Parathyroid adenoma (tissue), 2 donors: Measurements from ENCODE around the gene PACS1.

Experiments used
- H2AFZ ChIP-seq: fragments of 300-600 bp; sonication (generic); one replicate; pipeline ENCODE4 v1.7.0; 2017; ENCODE audit warnings: antibody characterized with exemption, mild to moderate bottlenecking
- H3K27ac ChIP-seq: fragments of 300-600 bp; sonication (generic); one replicate; pipeline ENCODE4 v1.7.0; 2017
- H3K27me3 ChIP-seq: fragments of 300-600 bp; sonication (generic); one replicate; pipeline ENCODE4 v1.7.0; 2017; ENCODE audit warnings: low read length; ENCODE audit not compliant: control insufficient read depth, insufficient read depth
- H3K36me3 ChIP-seq: fragments of 300-600 bp; sonication (generic); one replicate; pipeline ENCODE4 v1.7.0; 2017; ENCODE audit warnings: low read length; ENCODE audit not compliant: control insufficient read depth, insufficient read depth
- H3K4me1 ChIP-seq: fragments of 300-600 bp; sonication (generic); one replicate; pipeline ENCODE4 v1.7.0; 2017; ENCODE audit warnings: control low read depth
- H3K4me2 ChIP-seq: fragments of 300-600 bp; sonication (generic); one replicate; pipeline ENCODE4 v1.7.0; 2017; ENCODE audit warnings: low read length
- H3K4me3 ChIP-seq: fragments of 300-600 bp; sonication (generic); one replicate; pipeline ENCODE4 v1.7.0; 2017; ENCODE audit warnings: low read depth, low read length
- H3K79me2 ChIP-seq: fragments of 300-600 bp; sonication (generic); one replicate; pipeline ENCODE4 v1.7.0; 2017; ENCODE audit warnings: control low read depth
- H3K9ac ChIP-seq: fragments of 300-600 bp; sonication (generic); one replicate; pipeline ENCODE4 v1.7.0; 2017; ENCODE audit warnings: mild to moderate bottlenecking
- H3K9me3 ChIP-seq: fragments of 300-600 bp; sonication (generic); one replicate; pipeline ENCODE4 v1.7.0; 2017; ENCODE audit warnings: low read length; ENCODE audit not compliant: control insufficient read depth
- TF ChIP-seq, protein P1 (sequence below): fragments of 300-600 bp; sonication (generic); IDR thresholded peaks from one replicate; pipeline ENCODE4 v1.7.0; 2017; ENCODE audit warnings: antibody characterized with exemption, mild to moderate bottlenecking
- donor health status: primary hyperparathyroidism.

The PACS1 gene

DNA sequence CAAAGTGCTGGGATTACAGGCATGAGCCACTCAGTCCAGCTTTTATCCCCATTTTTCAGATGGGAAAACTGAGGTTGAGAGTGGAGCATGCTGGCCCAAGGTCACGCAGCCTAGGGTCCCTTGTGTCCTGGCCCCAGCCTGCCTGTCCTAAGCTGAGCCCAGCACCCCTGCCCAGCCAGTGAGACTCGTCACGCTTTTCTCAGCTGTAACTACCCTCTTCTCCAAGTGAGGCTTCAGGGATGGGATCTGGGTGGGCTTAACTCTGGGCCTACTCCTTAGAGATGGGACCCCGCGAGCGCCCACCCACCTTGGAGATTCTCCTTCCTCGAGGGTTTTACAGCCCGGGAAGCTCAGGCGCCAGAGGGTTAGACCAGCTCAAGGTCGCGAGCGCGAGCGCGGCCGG lies 221.2 kb downstream of the PACS1 start:
- TF ChIP-seq, protein P1, sequence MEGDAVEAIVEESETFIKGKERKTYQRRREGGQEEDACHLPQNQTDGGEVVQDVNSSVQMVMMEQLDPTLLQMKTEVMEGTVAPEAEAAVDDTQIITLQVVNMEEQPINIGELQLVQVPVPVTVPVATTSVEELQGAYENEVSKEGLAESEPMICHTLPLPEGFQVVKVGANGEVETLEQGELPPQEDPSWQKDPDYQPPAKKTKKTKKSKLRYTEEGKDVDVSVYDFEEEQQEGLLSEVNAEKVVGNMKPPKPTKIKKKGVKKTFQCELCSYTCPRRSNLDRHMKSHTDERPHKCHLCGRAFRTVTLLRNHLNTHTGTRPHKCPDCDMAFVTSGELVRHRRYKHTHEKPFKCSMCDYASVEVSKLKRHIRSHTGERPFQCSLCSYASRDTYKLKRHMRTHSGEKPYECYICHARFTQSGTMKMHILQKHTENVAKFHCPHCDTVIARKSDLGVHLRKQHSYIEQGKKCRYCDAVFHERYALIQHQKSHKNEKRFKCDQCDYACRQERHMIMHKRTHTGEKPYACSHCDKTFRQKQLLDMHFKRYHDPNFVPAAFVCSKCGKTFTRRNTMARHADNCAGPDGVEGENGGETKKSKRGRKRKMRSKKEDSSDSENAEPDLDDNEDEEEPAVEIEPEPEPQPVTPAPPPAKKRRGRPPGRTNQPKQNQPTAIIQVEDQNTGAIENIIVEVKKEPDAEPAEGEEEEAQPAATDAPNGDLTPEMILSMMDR = no peak
- Histone ChIP-seq H2AFZ (peak overlapping the region; percentile 46), H3K36me3 (no peaks in the 10 kb centered on the region), H3K4me2 (no peak overlapping the region), H3K4me1 (no peaks in the 10 kb centered on the region), H3K79me2 (no peaks in the 10 kb centered on the region), H3K27ac (no peak overlapping the region), H3K27me3 (no peaks in the 10 kb centered on the region), H3K9me3 (no peaks in the 10 kb centered on the region), H3K4me3 (no peak overlapping the region), H3K9ac (no peak overlapping the region)

DNA sequence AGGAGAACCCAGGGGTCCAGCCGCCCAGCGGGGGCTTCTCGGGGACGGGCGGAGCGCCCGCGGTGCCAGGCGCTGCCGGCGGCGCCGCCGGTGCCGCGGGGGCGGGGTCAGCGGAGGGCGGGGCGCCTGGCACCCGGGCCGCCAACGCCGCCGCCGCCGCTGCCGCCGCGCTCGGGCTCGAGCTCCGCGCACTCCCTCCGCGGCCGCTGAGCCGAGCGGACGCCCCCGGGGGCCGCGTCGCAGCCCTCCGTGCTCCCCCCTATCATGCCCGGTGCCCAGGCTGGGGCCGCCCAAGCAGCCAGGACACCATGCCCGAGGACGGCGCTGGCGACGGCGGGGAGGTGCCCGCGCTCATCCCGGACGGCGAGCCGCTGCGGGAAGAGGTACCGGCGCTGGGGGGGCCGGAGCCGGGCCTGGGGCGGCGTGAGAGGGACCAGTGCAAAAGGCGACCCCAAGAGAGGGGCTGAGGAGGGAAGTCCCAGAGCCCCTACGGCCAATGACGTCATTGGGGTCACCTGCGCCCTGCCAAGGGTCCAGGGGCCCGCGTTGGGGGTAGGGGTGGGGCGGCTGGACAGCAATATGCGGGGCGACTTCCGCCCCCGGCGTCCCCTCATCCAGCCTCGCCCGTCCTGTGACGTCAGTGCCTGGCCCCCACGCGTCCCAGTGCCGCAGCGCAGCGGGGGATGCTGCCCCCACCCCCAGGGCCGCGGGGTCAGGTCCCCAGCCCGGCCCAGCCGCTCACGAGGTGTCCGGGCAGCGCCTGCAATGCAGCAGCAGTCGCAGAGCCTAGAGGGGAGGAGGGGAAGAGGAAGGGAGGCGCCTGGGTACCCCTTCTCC lies 221.9 kb downstream of the PACS1 start, which contains the start of gene TMEM151A:
TSS of gene TMEM151A (plus strand) at position 189 of the 837 bp plus-strand sequence. CDS start at position 309, 120 bp downstream.
- Histone ChIP-seq H3K9me3 (no peaks in the 10 kb centered on the region), H2AFZ (peak within 1 kb of the TSS; percentile 73), H3K4me1 (no peaks in the 10 kb centered on the region), H3K27me3 (no peaks in the 10 kb centered on the region), H3K4me2 (peak within 1 kb of the TSS; percentile 26), H3K9ac (no peak within 1 kb of the TSS), H3K36me3 (no peaks in the 10 kb centered on the region), H3K4me3 (no peak within 1 kb of the TSS), H3K79me2 (no peaks in the 10 kb centered on the region), H3K27ac (no peak within 1 kb of the TSS)
- TF ChIP-seq, protein P1 = no peak

DNA sequence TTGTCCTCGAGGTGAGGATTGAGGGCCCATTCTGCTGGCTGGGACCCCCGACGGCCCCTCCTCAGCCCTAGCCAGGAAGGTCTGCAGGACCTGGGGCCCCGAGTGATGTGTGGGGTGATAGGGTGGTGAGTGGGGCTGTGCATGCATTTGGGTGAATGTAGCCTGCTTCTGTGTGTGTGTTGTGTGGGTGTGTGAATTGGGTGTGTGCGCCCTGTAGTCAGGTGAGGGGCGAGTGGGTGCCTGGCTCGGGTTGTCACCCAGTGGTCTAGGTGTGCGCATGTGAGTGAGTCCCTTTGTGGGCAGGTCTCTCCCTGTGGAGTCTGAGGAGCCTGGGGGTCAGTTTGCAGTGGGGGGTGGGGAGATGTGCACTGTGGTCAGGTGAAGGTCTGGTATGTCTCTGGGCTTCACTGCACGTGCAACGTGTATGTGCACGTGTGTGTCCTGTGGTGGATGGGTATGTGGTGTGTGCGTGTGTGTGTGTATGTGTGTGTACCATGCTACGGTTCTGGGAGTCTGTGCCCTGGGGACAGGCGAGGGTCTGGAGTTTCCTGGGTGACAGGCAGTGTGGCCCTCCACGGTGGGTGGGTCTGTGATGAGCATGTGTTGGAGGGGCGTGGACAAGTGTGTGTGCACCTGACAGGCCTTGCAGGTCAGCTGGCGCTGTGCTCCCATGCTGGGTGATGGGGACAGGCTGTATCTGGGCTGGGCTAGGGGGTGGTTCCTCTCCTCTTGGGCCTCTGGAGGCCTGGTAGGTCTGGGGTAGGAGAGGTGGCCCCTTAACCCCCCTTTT lies 222.7 kb downstream of the PACS1 start:
- no peak overlapping the region for H3K9ac ChIP-seq
- H3K27me3 ChIP-seq = no peaks in the 10 kb centered on the region

DNA sequence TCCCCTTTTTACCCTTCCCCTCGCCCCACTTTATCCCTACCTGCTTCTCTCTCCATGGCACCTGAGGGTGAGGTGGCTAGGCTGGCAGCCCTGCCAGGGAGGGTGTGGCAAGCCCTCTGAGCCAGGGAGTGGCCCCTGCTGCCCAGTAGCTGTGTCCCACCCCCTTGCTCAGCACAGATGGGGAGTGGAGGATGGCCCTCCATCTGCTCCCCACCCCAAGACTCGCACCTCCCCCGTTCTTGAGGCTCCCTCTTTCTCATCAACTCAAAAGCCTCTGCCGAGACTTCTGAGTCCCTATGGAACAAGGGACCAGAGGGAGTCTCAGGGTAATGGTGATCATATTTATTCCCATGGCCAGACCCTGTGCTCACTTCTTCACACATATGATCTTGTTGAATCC lies 223.3 kb downstream of the PACS1 start:
- H3K4me1 ChIP-seq = no peaks in the 10 kb centered on the region
- no peak overlapping the region for H3K4me3 ChIP-seq
- no peak overlapping the region for H2AFZ ChIP-seq
- no peak overlapping the region for H3K4me2 ChIP-seq
- no peak overlapping the region for H3K27ac ChIP-seq
- no peaks in the 10 kb centered on the region for H3K36me3 ChIP-seq
- H3K27me3 ChIP-seq = no peaks in the 10 kb centered on the region
- H3K9me3 ChIP-seq = no peaks in the 10 kb centered on the region
- no peaks in the 10 kb centered on the region for H3K79me2 ChIP-seq
- TF ChIP-seq, protein P1 = no peak
- H3K9ac ChIP-seq = no peak overlapping the region

More for the DNA sequence above, 222.7 kb downstream of the PACS1 start:
- H3K27ac ChIP-seq = no peak overlapping the region
- H3K9me3 ChIP-seq = no peaks in the 10 kb centered on the region
- H3K36me3 ChIP-seq = no peaks in the 10 kb centered on the region
- H3K4me2 ChIP-seq = no peak overlapping the region
- no peaks in the 10 kb centered on the region for H3K79me2 ChIP-seq
- no peaks in the 10 kb centered on the region for H3K4me1 ChIP-seq
- H3K4me3 ChIP-seq = no peak overlapping the region
- TF ChIP-seq, protein P1 = no peak
- H2AFZ ChIP-seq = peak overlapping the region; percentile 73
